Psoas muscle (tissue), 8 donors: ENCODE results near the gene TBL1XR1. TPM values are rescaled to one million over a fixed set of nuclear protein-coding genes. Genes with fewer than 3 reads are reported as not detected.

ENCODE experiments used
- ATAC-seq, 4 donors: fragments of 200-7000 bp; cut with Tn5 transposase; one replicate each; pipeline ENCODE4 v1.9.1; 2020; ENCODE audit warnings: moderate library complexity in 3 of 4, mild to moderate bottlenecking in 2 of 4
- DNase-seq, 2 donors: peaks; one replicate each; pipeline ENCODE4 v3.0.0-alpha.2; 2020
- H3K27ac ChIP-seq: fragments of 200-600 bp; one replicate; pipeline ENCODE4 v1.8.0; 2022
- H3K27me3 ChIP-seq, 3 donors: fragments of 200-600 bp in 1 of 3; one replicate each; pipeline versions ENCODE4 v1.6.1 to v1.8.0; 2013 to 2022; ENCODE audit warnings: low read length in 2 of 3, mild to moderate bottlenecking in 2 of 3, moderate library complexity in 1 of 3; ENCODE audit not compliant: insufficient read depth in 3 of 3
- H3K36me3 ChIP-seq, 2 donors: fragments of 200-600 bp in 1 of 2; one replicate each; pipeline versions ENCODE4 v1.6.1 to v1.8.0; 2013 to 2022; ENCODE audit warnings: low read depth in 1 of 2, mild to moderate bottlenecking in 1 of 2, moderate library complexity in 1 of 2; ENCODE audit not compliant: insufficient read depth in 1 of 2
- H3K4me1 ChIP-seq: fragments of 200-600 bp; one replicate; pipeline ENCODE4 v1.8.0; 2022
- H3K4me3 ChIP-seq: fragments of 200-600 bp; one replicate; pipeline ENCODE4 v1.8.0; 2022; ENCODE audit warnings: mild to moderate bottlenecking
- H3K9me3 ChIP-seq: fragments of 200-600 bp; one replicate; pipeline ENCODE4 v1.8.0; 2022
- WGBS, 3 donors: extraction: QIAGEN DNeasy Blood & Tissue Kit; methylation state at CpG; one replicate each; pipeline versions ENCODE4 v1.1.6 to v1.1.7; 2013; 5-methylcytosine and 5-hydroxymethylcytosine counted together
- intact Hi-C, 2 donors: fragments of 100-400 bp; cut with DNase I; formaldehyde crosslinking; loops; one replicate each; pipeline versions ENCODE4 v1.11.0 to v1.14.2; 2022
- polyA plus RNA-seq, 3 donors: library from polyadenylated mRNA; stranded (reverse); fragments of 200-250 nt; gene quantifications; one replicate each; pipeline ENCODE4 v1.2.3, GENCODE V29; 2013
- total RNA-seq, 4 donors: library from RNA; stranded (reverse); fragmentation: NEBNext Ultra II Directional in 2 of 4; extraction: Animal tissue kit (Norgen Biotek cat#: 25700) in 2 of 4; gene quantifications; one replicate each; pipeline versions ENCODE4 v1.2.1 to v1.2.4, GENCODE V29; 2021 to 2023
- TF ChIP-seq, protein P1 (sequence below): fragments of 200-600 bp; IDR thresholded peaks from one replicate; pipeline ENCODE4 v1.8.0; 2022; ENCODE audit warnings: antibody characterized with exemption
- donor health status: healthy with polysubstance abuse.
- donor health status: DM: no; HTN: no; CAD: no; lungs with moderate emphysema.
- donor health status: Bipolar disorder and iron deficiency.
- donor health status: healthy.
- donor health status: DM: yes; HTN: yes; CAD: no.
- donor health status: DM: no; HTN: no; CAD: no.
- donor health status: DM: no; HTN: no; CAD: no.
- donor health status: DM: yes; HTN: yes; CAD: no.

The TBL1XR1 gene
- total and polyA plus RNA-seq, 7 donors: 7.3 to 97.4 (median 58.6) TPM

DNA sequence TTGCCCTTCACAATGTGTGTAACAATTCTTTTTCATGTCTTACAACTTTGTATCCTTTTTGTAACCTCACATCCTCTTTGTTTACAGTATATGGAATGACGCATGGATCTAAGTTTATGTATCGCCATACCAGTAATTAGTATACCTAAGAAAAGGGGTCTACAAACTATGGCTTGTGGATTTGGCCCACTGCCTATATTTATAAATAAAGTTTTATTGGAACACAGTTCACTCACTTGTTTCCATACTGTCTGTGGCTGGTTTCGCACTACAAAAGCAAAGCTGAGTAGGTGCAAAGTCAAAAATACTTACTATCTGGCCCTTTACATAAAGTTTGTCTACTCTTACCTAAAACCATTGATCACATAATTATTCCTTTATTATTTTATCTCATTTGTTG, 226.5 kb downstream of the TBL1XR1 start:
- no peak for DNase-seq
- intact Hi-C loops: no loop called here
- no peak overlapping the region for H3K27ac ChIP-seq
- H3K9me3 ChIP-seq: no peaks in the 10 kb centered on the region
- TF ChIP-seq, protein P1, sequence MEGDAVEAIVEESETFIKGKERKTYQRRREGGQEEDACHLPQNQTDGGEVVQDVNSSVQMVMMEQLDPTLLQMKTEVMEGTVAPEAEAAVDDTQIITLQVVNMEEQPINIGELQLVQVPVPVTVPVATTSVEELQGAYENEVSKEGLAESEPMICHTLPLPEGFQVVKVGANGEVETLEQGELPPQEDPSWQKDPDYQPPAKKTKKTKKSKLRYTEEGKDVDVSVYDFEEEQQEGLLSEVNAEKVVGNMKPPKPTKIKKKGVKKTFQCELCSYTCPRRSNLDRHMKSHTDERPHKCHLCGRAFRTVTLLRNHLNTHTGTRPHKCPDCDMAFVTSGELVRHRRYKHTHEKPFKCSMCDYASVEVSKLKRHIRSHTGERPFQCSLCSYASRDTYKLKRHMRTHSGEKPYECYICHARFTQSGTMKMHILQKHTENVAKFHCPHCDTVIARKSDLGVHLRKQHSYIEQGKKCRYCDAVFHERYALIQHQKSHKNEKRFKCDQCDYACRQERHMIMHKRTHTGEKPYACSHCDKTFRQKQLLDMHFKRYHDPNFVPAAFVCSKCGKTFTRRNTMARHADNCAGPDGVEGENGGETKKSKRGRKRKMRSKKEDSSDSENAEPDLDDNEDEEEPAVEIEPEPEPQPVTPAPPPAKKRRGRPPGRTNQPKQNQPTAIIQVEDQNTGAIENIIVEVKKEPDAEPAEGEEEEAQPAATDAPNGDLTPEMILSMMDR: no peak
- no peaks in the 10 kb centered on the region for H3K27me3 ChIP-seq
- 98 to 100% (median 99%) methylated on average over 3 of the region's 3 CpGs for WGBS, 3 donors
- H3K4me1 ChIP-seq: no peaks in the 10 kb centered on the region
- ATAC-seq: no peak
- H3K4me3 ChIP-seq: no peak overlapping the region
- no peaks in the 10 kb centered on the region for H3K36me3 ChIP-seq

DNA sequence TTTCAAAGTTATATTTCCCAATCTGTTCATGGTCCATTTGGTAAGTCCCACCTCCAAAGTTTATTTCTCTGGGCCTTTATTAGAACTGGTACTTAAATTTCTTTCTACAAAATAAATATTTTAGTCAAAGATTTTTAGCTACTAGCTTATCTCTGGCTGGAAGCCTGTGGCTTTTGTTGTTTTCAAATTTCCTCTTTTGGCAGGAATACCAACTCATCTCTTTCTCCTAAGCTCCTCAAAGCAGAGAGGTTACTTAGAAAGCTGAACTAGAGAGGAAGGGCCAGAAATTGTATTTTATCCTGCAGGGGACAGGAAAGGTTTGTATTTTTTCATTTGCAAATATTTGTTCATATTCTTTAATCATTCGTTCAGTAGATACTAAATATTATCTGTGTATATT, 227.8 kb downstream of the TBL1XR1 start:
- no peaks in the 10 kb centered on the region for H3K9me3 ChIP-seq
- TF ChIP-seq, protein P1: no peak
- no peak overlapping the region for H3K4me3 ChIP-seq
- H3K36me3 ChIP-seq: no peaks in the 10 kb centered on the region
- ATAC-seq: no peak
- H3K4me1 ChIP-seq: no peaks in the 10 kb centered on the region
- intact Hi-C loops: loop anchor here in 1 of 2 donors (5.0 kb wide), 1 partner anchor 58 kb away; no protein-coding TSS in a partner anchor
- no peaks in the 10 kb centered on the region for H3K27me3 ChIP-seq
- 68 to 86% (median 69%) methylated on average over 1 of the region's 1 CpG for WGBS, 3 donors
- DNase-seq: no peak
- H3K27ac ChIP-seq: no peak overlapping the region
